Smooth muscle cell (in vitro differentiated cells): ENCODE results near the gene C19orf38. TPM values are rescaled to one million over a fixed set of nuclear protein-coding genes. Genes with fewer than 3 reads are reported as not detected.
"Not testable (repeated sequence)": the region's sequence is repeated elsewhere in the genome, so short reads cannot be mapped to it uniquely, and the experiment has no call there.

Experiments used
- DNase-seq: peaks from one replicate; lab custom pipeline; 2025; ENCODE audit not compliant: unreplicated experiment; lab: John Stamatoyannopoulos, UW
- H2AFZ ChIP-seq: fragments of 200-600 bp; sonication (generic); 2 replicates; pipeline ENCODE4 v1.6.0; 2016; ENCODE audit warnings: antibody characterized with exemption, low read depth, mild to moderate bottlenecking
- H3F3A ChIP-seq: fragments of 200-600 bp; sonication (generic); 2 replicates; pipeline ENCODE4 v1.6.0; 2017; ENCODE audit warnings: antibody characterized with exemption, low read depth
- H3K27ac ChIP-seq: fragments of 200-600 bp; sonication (generic); 2 replicates; pipeline ENCODE4 v1.5.1; 2016; ENCODE audit warnings: low read depth, mild to moderate bottlenecking
- H3K27me3 ChIP-seq: fragments of 200-600 bp; sonication (generic); 2 replicates; pipeline ENCODE4 v1.6.1; 2016; ENCODE audit warnings: low read depth, mild to moderate bottlenecking
- H3K36me3 ChIP-seq: fragments of 200-600 bp; sonication (generic); 2 replicates; pipeline ENCODE4 v1.5.1; 2016; ENCODE audit warnings: low read depth
- H3K4me1 ChIP-seq: fragments of 200-600 bp; sonication (generic); 2 replicates; pipeline ENCODE4 v1.5.1; 2016; ENCODE audit warnings: low read depth
- H3K4me2 ChIP-seq: fragments of 200-600 bp; sonication (generic); 2 replicates; pipeline ENCODE4 v1.6.0; 2016; ENCODE audit warnings: mild to moderate bottlenecking
- H3K4me3 ChIP-seq: fragments of 200-600 bp; sonication (generic); 2 replicates; pipeline ENCODE4 v1.5.1; 2016; ENCODE audit warnings: mild to moderate bottlenecking
- H3K79me2 ChIP-seq: fragments of 200-600 bp; sonication (generic); 2 replicates; pipeline ENCODE4 v1.6.0; 2016; ENCODE audit warnings: low read depth, mild to moderate bottlenecking
- H3K9ac ChIP-seq: fragments of 200-600 bp; sonication (generic); 2 replicates; pipeline ENCODE4 v1.6.0; 2016; ENCODE audit warnings: low read depth
- H3K9me3 ChIP-seq: fragments of 200-600 bp; sonication (generic); replicated peaks from 2 replicates; pipeline ENCODE4 v1.5.1; 2016; ENCODE audit warnings: low read depth
- H4K20me1 ChIP-seq: fragments of 200-600 bp; sonication (generic); 2 replicates; pipeline ENCODE4 v1.6.0; 2016; ENCODE audit warnings: low read depth
- CTCF ChIP-seq: fragments of 200-600 bp; sonication (generic); IDR thresholded peaks from 2 replicates; pipeline ENCODE4 v1.5.1; 2017; ENCODE audit warnings: borderline replicate concordance, mild to moderate bottlenecking, antibody characterized with exemption; ENCODE audit not compliant: insufficient read depth, poor library complexity, severe bottlenecking
- WGBS: methylation state at CpG from one replicate; pipeline ENCODE4 v1.1.7; 2016; ENCODE audit warnings: low lambda C conversion rate; 5-methylcytosine and 5-hydroxymethylcytosine counted together
- polyA plus RNA-seq: library from polyadenylated mRNA; unstranded; fragments of >200 nt; fragmentation: Nextera tagmentation; extraction: Ambion mirVana; gene quantifications from 2 replicates; pipeline ENCODE4 v1.2.1, GENCODE V29; 2016
- total RNA-seq: library from RNA; depleted of rRNA; stranded (reverse); fragments of >200 nt; gene quantifications from 2 replicates; pipeline ENCODE4 v1.2.3, GENCODE V29; 2014

Gene C19orf38
- total and polyA plus RNA-seq, 2 experiments from 2014 or later, result 0.13 to 1.5 TPM

- Histone ChIP-seq H3K36me3 (no peaks in the 10 kb centered on the region), H3K79me2 (peaks cover 22% of the 10 kb centered on the region), H3K4me2 (no peak overlapping the region), H3K9ac (no peak overlapping the region), H4K20me1 (peaks cover 11% of the 10 kb centered on the region), H3K4me3 (no peak overlapping the region), H2AFZ (no peak overlapping the region), H3K4me1 (peaks cover 12% of the 10 kb centered on the region), H3K27me3 (no peaks in the 10 kb centered on the region), H3F3A (peaks cover under 1% of the 10 kb centered on the region), H3K9me3 (no peaks in the 10 kb centered on the region), H3K27ac (no peak overlapping the region)
- no peak for TF ChIP-seq CTCF
- DNase-seq, result no peak
- WGBS, result 97% methylated on average over 10 of the region's 10 CpGs
These were observed 20.8 kb downstream of the C19orf38 start for GRCh38 chr19:10868872-10869547.

GRCh38 chr19:10869872-10870311 lies 21.7 kb downstream of the C19orf38 start:
- H3K9me3 ChIP-seq, H3K4me3 ChIP-seq, H2AFZ ChIP-seq, H3K36me3 ChIP-seq, H3K9ac ChIP-seq, H3K4me2 ChIP-seq, H3K27me3 ChIP-seq, DNase-seq, H3K27ac ChIP-seq, H3F3A ChIP-seq: not testable (repeated sequence)
- WGBS, result 97% methylated on average over 11 of the region's 11 CpGs
- H3K79me2 ChIP-seq, result peaks cover 31% of the 10 kb centered on the region
- H4K20me1 ChIP-seq, result peaks cover 18% of the 10 kb centered on the region
- peaks cover 12% of the 10 kb centered on the region for H3K4me1 ChIP-seq

GRCh38 chr19:10870501-10870954 lies 22.3 kb downstream of the C19orf38 start:
- peak overlapping the region; percentile 77 for H2AFZ ChIP-seq
- peaks cover 24% of the 10 kb centered on the region for H4K20me1 ChIP-seq
- H3K4me1 ChIP-seq, result peaks cover 12% of the 10 kb centered on the region
- no peaks in the 10 kb centered on the region for H3K36me3 ChIP-seq
- no peaks in the 10 kb centered on the region for H3K27me3 ChIP-seq
- H3K4me2 ChIP-seq, result peak overlapping the region; percentile 88
- DNase-seq, result no peak
- peak overlapping the region; percentile 58 for H3K4me3 ChIP-seq
- peaks cover 37% of the 10 kb centered on the region for H3K79me2 ChIP-seq
- TF ChIP-seq CTCF, result no peak
- 7% methylated on average over 9 of the region's 22 CpGs for WGBS
- H3K9me3 ChIP-seq, result no peaks in the 10 kb centered on the region
- H3K9ac ChIP-seq, result peak overlapping the region; percentile 51
- peak overlapping the region; percentile 59 for H3K27ac ChIP-seq
- H3F3A ChIP-seq, result no peaks in the 10 kb centered on the region

GRCh38 chr19:10870955-10871603 lies 22.9 kb downstream of the C19orf38 start, which contains the start of gene CARM1:
Gene CARM1 (plus strand): TSS chr19:10871553. CDS start chr19:10871703, 150 bp downstream.
- Histone ChIP-seq H3K4me1 (peaks cover 12% of the 10 kb centered on the region), H3F3A (no peaks in the 10 kb centered on the region), H3K79me2 (peaks cover 43% of the 10 kb centered on the region), H3K9ac (peak within 1 kb of the TSS; percentile 81), H4K20me1 (peaks cover 30% of the 10 kb centered on the region), H3K4me3 (peak within 1 kb of the TSS; percentile 84), H3K9me3 (no peaks in the 10 kb centered on the region), H2AFZ (peak within 1 kb of the TSS; percentile 77), H3K36me3 (no peaks in the 10 kb centered on the region), H3K27ac (peak within 1 kb of the TSS; percentile 59), H3K4me2 (peak within 1 kb of the TSS; percentile 99), H3K27me3 (no peaks in the 10 kb centered on the region)
- DNase-seq, result peak; percentile 100
- TF ChIP-seq CTCF, result peak; percentile 62
- WGBS, result 0% methylated on average over 24 of the region's 99 CpGs
